CD4-positive, alpha-beta T cell treated with Interleukin-4 for 1 hour (primary cell): ENCODE data around the gene XRN2.
"Not testable (repeated sequence)": the region's sequence is repeated elsewhere in the genome, so short reads cannot be mapped to it uniquely, and the experiment has no call there.

Source experiments
- DNase-seq, 2 donors: peaks; one replicate each; pipeline ENCODE4 v3.0.0-alpha.2; 2020 to 2022

Gene XRN2

GRCh38 chr20:21355981-21356380 lies 52.9 kb downstream of the XRN2 start:
- DNase-seq, result no peak

- DNase-seq, result no peak
Measured at GRCh38 chr20:21356386-21356785, 53.3 kb downstream of the XRN2 start.

GRCh38 chr20:21357844-21358243 lies 54.7 kb downstream of the XRN2 start:
- DNase-seq, result no peak

- no peak for DNase-seq
Measured at GRCh38 chr20:21358737-21359136, 55.6 kb downstream of the XRN2 start.

GRCh38 chr20:21360705-21361104 lies 57.6 kb downstream of the XRN2 start:
- DNase-seq, result no peak

- no peak for DNase-seq
Measured at GRCh38 chr20:21361266-21361665, 58.1 kb downstream of the XRN2 start.

- DNase-seq, result no peak
Measured at GRCh38 chr20:21364413-21364812, 61.3 kb downstream of the XRN2 start.

- DNase-seq, result no peak
Measured at GRCh38 chr20:21365771-21366170, 62.6 kb downstream of the XRN2 start.

GRCh38 chr20:21366273-21366672 lies 63.1 kb downstream of the XRN2 start:
- not testable (repeated sequence) for DNase-seq

- no peak for DNase-seq
Measured at GRCh38 chr20:21368791-21369190, 65.7 kb downstream of the XRN2 start.

- no peak for DNase-seq
Measured at GRCh38 chr20:21371193-21371592, 68.1 kb downstream of the XRN2 start.

GRCh38 chr20:21372016-21372415 lies 68.9 kb downstream of the XRN2 start:
- DNase-seq, result no peak

- DNase-seq, result no peak
Measured at GRCh38 chr20:21373436-21373835, 70.3 kb downstream of the XRN2 start.

- DNase-seq, result no peak
Measured at GRCh38 chr20:21376626-21377025, 73.5 kb downstream of the XRN2 start.

GRCh38 chr20:21377701-21378100 lies 74.6 kb downstream of the XRN2 start:
- no peak for DNase-seq

- DNase-seq, result no peak
Measured at GRCh38 chr20:21378259-21378658, 75.1 kb downstream of the XRN2 start.

- no peak for DNase-seq
Measured at GRCh38 chr20:21380711-21381110, 77.6 kb downstream of the XRN2 start.

- no peak for DNase-seq
Measured at GRCh38 chr20:21381619-21382018, 78.5 kb downstream of the XRN2 start.

GRCh38 chr20:21384308-21384892 lies 81.3 kb downstream of the XRN2 start:
- DNase-seq, result no peak

- DNase-seq, result no peak
Measured at GRCh38 chr20:21386111-21386510, 83.0 kb downstream of the XRN2 start.

GRCh38 chr20:21387528-21387927 lies 84.4 kb downstream of the XRN2 start:
- DNase-seq, result no peak

- DNase-seq, result no peak
Measured at GRCh38 chr20:21388566-21388965, 85.4 kb downstream of the XRN2 start.

- DNase-seq, result no peak
Measured at GRCh38 chr20:21389368-21389767, 86.2 kb downstream of the XRN2 start.

GRCh38 chr20:21390768-21391167 lies 87.6 kb downstream of the XRN2 start:
- no peak for DNase-seq

GRCh38 chr20:21391185-21391971 lies 88.2 kb downstream of the XRN2 start:
- DNase-seq, result no peak
